GM10266 (cell line): ENCODE results near the gene DMD.
"Not testable (repeated sequence)": the region's sequence is repeated elsewhere in the genome, so short reads cannot be mapped to it uniquely, and the experiment has no call there.

Experiments used
- DNase-seq: peaks from one replicate; pipeline ENCODE4 v3.0.0; 2012; ENCODE audit errors: extremely low spot score
- CTCF ChIP-seq: IDR thresholded peaks from 2 replicates; pipeline ENCODE4 v1.5.1; 2012; ENCODE audit warnings: mild to moderate bottlenecking, low read depth; ENCODE audit not compliant: control insufficient read depth, insufficient read depth; ENCODE audit errors: missing control alignments

Gene DMD

GRCh38 chrX:33198561-33199279, 12.6 kb downstream of the DMD start:
- no peak for DNase-seq
- no peak for TF ChIP-seq CTCF

GRCh38 chrX:33195698-33196097, 15.7 kb downstream of the DMD start:
- TF ChIP-seq CTCF = no peak
- DNase-seq = no peak

- DNase-seq = no peak
- TF ChIP-seq CTCF = no peak
These were observed 16.4 kb downstream of the DMD start for GRCh38 chrX:33194876-33195433.

- no peak for TF ChIP-seq CTCF
- DNase-seq = no peak
These were observed 17.1 kb downstream of the DMD start for GRCh38 chrX:33194289-33194688.

GRCh38 chrX:33190016-33190415, 21.3 kb downstream of the DMD start:
- no peak for DNase-seq
- TF ChIP-seq CTCF = no peak

GRCh38 chrX:33188881-33189280, 22.5 kb downstream of the DMD start:
- no peak for TF ChIP-seq CTCF
- no peak for DNase-seq

GRCh38 chrX:33188286-33188685, 23.1 kb downstream of the DMD start:
- no peak for TF ChIP-seq CTCF
- no peak for DNase-seq

GRCh38 chrX:33184803-33185202, 26.5 kb downstream of the DMD start:
- not testable (repeated sequence) for DNase-seq
